Panc1 (cell line): Measurements from ENCODE around the gene MAMDC2.

Experiments used
- CTCF ChIP-seq: fragments of 450-650 bp; IDR thresholded peaks from 2 replicates; pipeline ENCODE4 v1.5.1; 2017; ENCODE audit warnings: mild to moderate bottlenecking
- POLR2AphosphoS5 ChIP-seq: IDR thresholded peaks from 2 replicates; pipeline ENCODE4 v1.6.1; 2012; ENCODE audit warnings: mild to moderate bottlenecking, low read depth, low read length, moderate library complexity
- REST ChIP-seq, 2 experiments: IDR thresholded peaks; 2 replicates each; pipeline ENCODE4 v1.6.1; 2011 to 2012; ENCODE audit warnings: low read depth in 2 of 2, control low read depth in 1 of 2, low read length in 1 of 2, mild to moderate bottlenecking in 1 of 2, moderate library complexity in 1 of 2; ENCODE audit not compliant: insufficient read depth in 1 of 2
- SIN3A ChIP-seq: IDR thresholded peaks from 2 replicates; pipeline ENCODE4 v1.6.1; 2012; ENCODE audit warnings: low read depth, mild to moderate bottlenecking, low read length, moderate library complexity, borderline replicate concordance; ENCODE audit not compliant: insufficient read depth
- TCF7L2 ChIP-seq: IDR thresholded peaks from 2 replicates; pipeline ENCODE4 v1.6.1; 2011; ENCODE audit warnings: mild to moderate bottlenecking, low read depth, low read length, inconsistent platforms

GRCh38 chr9:70258692-70259511 lies 215.3 kb downstream of the MAMDC2 start, which contains the start of gene SMC5:
- no peak for TF ChIP-seq CTCF
- peak; percentile 83; the same call in 1 of the 2 replicates for TF ChIP-seq POLR2AphosphoS5
- peak; percentile 62; the same call in 1 of the 2 replicates for TF ChIP-seq SIN3A
- no peak for TF ChIP-seq REST (IDR thresholded peaks at IDR 0.05; ENCODE audit: insufficient read depth in 1 of 2, low read depth in 2 of 2, low read length in 1 of 2)
- no peak for TF ChIP-seq TCF7L2
